Stimulated activated CD4-positive, alpha-beta T cell treated with anti-CD3 and anti-CD28 coated beads, Interleukin-12 subunit alpha, Interleukin-12 subunit beta, amount 100 ng/mL, for 48 hours (primary cell): Measurements from ENCODE around the gene G6PC2.

Experiments
- DNase-seq, 3 donors: peaks; one replicate each; pipeline ENCODE4 v3.0.0-alpha.2; 2020; ENCODE audit warnings: low read depth in 2 of 3, low spot score in 1 of 3

Gene G6PC2

DNA sequence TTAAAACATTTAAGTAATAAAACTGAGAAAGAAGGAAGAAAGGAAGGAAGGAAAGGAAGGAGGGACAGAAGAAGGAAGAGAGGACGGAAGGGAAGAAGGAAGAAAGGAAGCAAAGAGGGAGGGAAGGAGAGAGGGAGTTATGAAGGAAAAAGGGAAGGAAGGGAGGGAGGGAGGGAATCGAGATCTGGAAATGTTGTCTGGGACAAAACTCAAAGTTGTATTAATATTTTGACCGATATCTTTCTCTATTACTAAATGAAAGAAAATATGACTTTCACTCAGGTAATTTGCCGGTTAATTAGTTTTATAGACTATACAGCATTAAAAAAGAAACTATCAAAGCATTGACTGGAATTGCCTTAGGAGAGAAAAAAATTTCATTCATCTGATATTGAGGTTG, 44.4 kb downstream of the G6PC2 start:
- no peak for DNase-seq

DNA sequence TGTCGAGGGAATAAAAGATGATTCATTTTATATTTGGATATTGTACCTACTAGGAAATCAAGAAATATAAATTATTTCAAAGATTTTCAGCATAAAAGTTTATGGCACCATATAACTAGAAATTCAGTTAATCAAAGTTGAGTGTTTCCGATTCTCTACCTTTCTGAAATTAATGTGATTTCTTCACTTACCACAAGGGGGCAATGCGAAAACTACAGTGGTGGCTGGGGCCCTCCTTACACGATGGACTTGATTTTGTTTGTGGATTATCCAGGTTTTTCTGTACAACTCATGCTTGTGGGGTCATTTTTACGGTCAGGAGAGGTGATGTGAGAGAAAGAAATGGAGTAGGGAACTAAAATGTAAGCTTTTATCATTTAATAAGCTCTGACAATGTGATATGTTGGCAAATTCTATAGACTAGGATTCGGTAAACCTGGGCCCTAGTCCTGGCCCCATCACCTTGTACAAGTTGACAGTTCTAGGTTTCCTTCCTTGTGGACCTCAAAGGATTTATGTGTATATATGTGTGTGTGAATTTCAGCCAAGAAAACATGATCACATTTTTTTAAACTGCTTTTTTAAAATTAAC, 47.6 kb downstream of the G6PC2 start:
- no peak for DNase-seq

DNA sequence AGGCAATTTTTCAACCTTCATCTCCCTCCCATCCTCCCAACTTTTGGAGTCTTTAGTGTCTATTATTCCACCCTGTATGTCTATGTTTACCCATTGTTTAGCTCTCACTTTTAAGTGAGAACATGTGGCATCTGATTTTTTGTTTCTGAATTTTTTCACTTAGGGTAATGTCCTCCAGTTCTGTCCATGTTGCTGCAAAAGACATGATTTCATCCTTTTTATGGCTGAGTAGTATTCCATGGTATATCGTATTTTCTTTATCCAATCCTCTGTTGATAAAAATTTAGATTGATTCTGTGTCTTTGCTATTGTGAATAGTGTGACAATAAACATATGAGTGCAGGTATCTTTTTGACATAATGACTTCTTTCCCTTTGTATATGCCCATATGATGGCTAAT, 48.2 kb downstream of the G6PC2 start:
- DNase-seq = no peak

DNA sequence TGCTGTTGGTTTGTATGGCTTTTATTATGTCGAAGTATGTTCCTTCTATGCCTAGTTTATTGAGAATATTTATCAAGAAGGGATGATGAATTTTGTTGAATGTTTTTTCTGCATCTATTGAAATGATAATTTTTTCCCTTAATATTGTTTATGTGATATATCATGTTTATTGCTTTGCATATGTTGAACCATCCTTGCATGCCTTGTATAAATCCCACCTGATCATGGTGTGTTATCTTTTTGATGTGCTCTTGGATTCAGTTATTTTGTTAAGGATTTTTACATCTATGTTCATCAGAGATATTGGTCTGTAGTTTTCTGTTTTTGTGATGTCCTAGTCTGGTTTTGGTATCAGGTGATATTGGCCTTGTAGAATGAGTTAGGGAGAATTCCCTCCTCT, 50.8 kb downstream of the G6PC2 start:
- DNase-seq = no peak

DNA sequence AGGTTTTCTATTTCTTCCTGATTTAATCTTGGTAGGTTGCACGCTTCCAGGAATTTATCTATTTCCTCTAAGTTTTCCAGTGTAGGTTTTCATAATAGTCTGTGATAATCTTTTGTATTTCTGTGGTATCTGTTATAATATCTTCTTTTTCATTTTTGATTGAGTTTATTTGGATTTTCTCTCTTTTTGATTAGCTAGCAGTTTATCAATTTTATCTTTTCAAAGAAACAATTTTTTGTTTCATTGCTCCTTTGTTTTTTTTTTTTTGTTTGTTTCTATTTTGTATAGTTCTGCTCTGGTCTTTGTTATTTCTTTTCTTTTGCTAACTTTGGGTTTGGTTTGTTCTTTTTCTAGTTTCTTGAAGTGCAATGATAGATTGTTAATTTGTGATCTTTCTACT, 51.3 kb downstream of the G6PC2 start:
- DNase-seq = no peak

DNA sequence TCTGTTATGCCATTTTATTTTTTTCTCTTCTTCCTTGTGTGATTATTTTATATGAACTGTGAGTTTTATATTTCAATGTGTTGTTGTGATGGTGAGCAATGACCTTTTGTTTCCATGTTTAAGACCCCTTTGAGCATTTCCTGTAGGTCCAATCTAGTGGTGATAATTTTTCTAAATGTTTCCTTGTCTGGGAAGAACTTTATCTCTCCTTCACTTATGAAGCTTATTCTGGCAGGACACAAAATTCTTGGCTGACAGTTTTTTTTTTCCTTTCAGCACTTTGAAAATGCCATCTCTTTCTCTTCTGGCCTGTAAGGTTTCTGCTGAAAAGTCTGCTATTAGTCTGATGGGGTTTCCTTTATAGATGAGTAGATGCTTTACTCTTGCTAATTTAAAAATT, 53.2 kb downstream of the G6PC2 start:
- no peak for DNase-seq

DNA sequence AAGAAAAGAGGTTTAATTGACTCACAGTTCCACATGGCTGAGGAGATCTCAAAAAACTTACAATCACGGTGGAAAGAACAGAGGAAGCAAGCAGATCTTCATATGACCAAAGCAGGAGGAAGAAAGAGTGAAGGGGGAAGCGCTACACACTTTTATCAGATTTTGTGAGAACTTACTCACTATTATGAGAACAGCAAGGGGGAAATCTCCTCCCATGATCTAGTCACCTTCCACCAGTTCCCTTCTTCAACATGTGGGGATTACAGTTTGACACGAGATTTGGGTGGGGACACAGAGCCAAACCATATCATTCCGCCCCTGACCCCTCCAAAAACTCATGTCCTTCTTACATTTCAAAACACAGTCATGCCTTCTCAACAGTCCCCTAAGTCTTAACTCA, 54.2 kb downstream of the G6PC2 start:
- no peak for DNase-seq

DNA sequence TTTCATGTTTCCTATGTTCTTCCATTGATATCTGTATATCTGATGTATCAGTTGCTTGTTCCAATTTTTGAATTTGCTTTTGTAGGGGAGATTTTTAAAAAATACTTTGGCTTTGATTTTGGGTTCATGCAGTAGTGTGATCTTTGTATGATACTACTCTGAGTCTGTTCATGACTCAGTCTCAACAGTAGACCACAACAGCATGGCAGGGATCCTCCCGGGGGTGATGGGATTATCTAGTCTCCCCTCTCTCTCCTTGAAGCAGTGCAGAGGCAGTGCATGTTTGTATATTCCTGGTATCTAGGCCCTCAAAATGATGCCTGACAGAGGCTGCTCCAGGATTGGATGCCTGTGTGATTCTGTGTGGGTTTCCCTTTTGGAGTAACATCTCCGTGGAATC, 55.3 kb downstream of the G6PC2 start:
- no peak for DNase-seq
